ENCODE results near the gene HELZ. TPM values are rescaled to one million over a fixed set of nuclear protein-coding genes. Genes with fewer than 3 reads are reported as not detected.

Gene HELZ
- polyA plus RNA-seq, 3 donors: 24.8 to 44.1 (median 39.9) TPM

DNA sequence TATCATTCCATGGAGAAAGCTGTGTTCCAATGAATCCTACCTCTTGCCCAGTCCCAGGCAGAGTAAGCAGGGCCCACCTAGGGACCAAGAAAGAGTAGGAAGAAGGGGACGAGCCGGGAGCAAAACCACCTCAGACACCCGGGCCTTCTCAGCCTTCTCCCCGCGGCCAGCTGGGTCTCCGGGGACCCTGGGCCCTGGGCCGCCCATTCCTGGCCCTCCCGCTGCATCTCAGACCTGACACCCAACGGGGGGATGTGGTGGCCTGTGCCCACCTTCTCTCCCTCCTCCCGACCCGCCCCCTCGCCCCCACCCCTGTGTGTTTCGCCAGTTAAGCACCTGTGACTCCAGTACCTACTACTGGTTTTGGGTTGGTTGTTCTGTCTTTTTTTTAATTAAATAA lies 212.0 kb downstream of the HELZ start:
- H3K4me1 ChIP-seq (ENCODE audit: control insufficient read depth in 1 of 2, insufficient read depth in 2 of 2, low read length in 2 of 2): no peaks in the 10 kb centered on the region
- H3K9me3 ChIP-seq (replicated peaks in 1 of 2; ENCODE audit: control insufficient read depth in 1 of 2, insufficient read depth in 1 of 2, low read length in 2 of 2): no peaks in the 10 kb centered on the region
- DNase-seq: no peak
- no peak overlapping the region for H3K27ac ChIP-seq (ENCODE audit: low read depth in 1 of 2, low read length in 2 of 2)
- Mint-ChIP-seq H3K4me1 (no peaks in the 10 kb centered on the region), H3K27ac (no peak overlapping the region), H3K4me3 (no peak overlapping the region), H3K27me3 (ENCODE audit: low read depth in 3 of 3) (peaks cover 0 to 4% (median 4%) of the 10 kb centered on the region in 3 donors), H3K36me3 (no peaks in the 10 kb centered on the region), H3K9me3 (peaks cover 0 to 10% (median 3%) of the 10 kb centered on the region in 7 donors)
- no peaks in the 10 kb centered on the region for H4K20me1 ChIP-seq (ENCODE audit: insufficient read depth, low read length)
- H3K36me3 ChIP-seq (replicated peaks in 1 of 2; ENCODE audit: control insufficient read depth in 1 of 2, insufficient read depth in 2 of 2, low read length in 2 of 2): no peaks in the 10 kb centered on the region
- intact Hi-C loops (cut with micrococcal nuclease): no loop called here
- H2AFZ ChIP-seq (ENCODE audit: insufficient read depth, low read depth, low read length, poor library complexity, severe bottlenecking): no peak overlapping the region
- no peak for TF ChIP-seq CTCF (IDR thresholded peaks at IDR 0.05)
- H3K79me2 ChIP-seq (ENCODE audit: insufficient read depth, low read length): no peaks in the 10 kb centered on the region
- no peak overlapping the region for H3K4me3 ChIP-seq (replicated peaks in 1 of 3; ENCODE audit: low read depth in 2 of 3, low read length in 3 of 3)
- H3K9ac ChIP-seq (ENCODE audit: insufficient read depth, low read length, poor library complexity, severe bottlenecking): no peak overlapping the region
- H3K4me2 ChIP-seq (replicated peaks; ENCODE audit: extremely low read depth, low read length, poor library complexity, severe bottlenecking): no peak overlapping the region
- no peaks in the 10 kb centered on the region for H3K27me3 ChIP-seq (ENCODE audit: control insufficient read depth in 2 of 2, insufficient read depth in 2 of 2, low read length in 2 of 2)
- 100% methylated on average over 7 of the region's 13 CpGs for WGBS (ENCODE audit: insufficient coverage)

GRCh38 chr17:67032382-67032781 lies 212.6 kb downstream of the HELZ start:
- Histone ChIP-seq H3K4me1 (ENCODE audit: control insufficient read depth in 1 of 2, insufficient read depth in 2 of 2, low read length in 2 of 2) (no peaks in the 10 kb centered on the region), H4K20me1 (ENCODE audit: insufficient read depth, low read length) (no peaks in the 10 kb centered on the region), H3K9me3 (replicated peaks in 1 of 2; ENCODE audit: control insufficient read depth in 1 of 2, insufficient read depth in 1 of 2, low read length in 2 of 2) (no peaks in the 10 kb centered on the region), H3K27me3 (ENCODE audit: control insufficient read depth in 2 of 2, insufficient read depth in 2 of 2, low read length in 2 of 2) (no peaks in the 10 kb centered on the region), H3K36me3 (replicated peaks in 1 of 2; ENCODE audit: control insufficient read depth in 1 of 2, insufficient read depth in 2 of 2, low read length in 2 of 2) (no peaks in the 10 kb centered on the region), H3K79me2 (ENCODE audit: insufficient read depth, low read length) (no peaks in the 10 kb centered on the region), H3K4me3 (replicated peaks in 1 of 3; ENCODE audit: low read depth in 2 of 3, low read length in 3 of 3) (no peak overlapping the region), H3K27ac (ENCODE audit: low read depth in 1 of 2, low read length in 2 of 2) (no peak overlapping the region), H3K4me2 (replicated peaks; ENCODE audit: extremely low read depth, low read length, poor library complexity, severe bottlenecking) (no peak overlapping the region), H2AFZ (ENCODE audit: insufficient read depth, low read depth, low read length, poor library complexity, severe bottlenecking) (no peak overlapping the region), H3K9ac (ENCODE audit: insufficient read depth, low read length, poor library complexity, severe bottlenecking) (no peak overlapping the region)
- intact Hi-C loops (cut with micrococcal nuclease): no loop called here
- no peaks in the 10 kb centered on the region for H3K4me1 Mint-ChIP-seq
- 99% methylated on average over 13 of the region's 14 CpGs for WGBS (ENCODE audit: insufficient coverage)
- H3K4me3 Mint-ChIP-seq: no peak overlapping the region
- H3K9me3 Mint-ChIP-seq: peaks cover 0 to 11% (median 3%) of the 10 kb centered on the region in 7 donors
- DNase-seq: no peak
- H3K27me3 Mint-ChIP-seq (ENCODE audit: low read depth in 3 of 3): peaks cover 0 to 5% (median 5%) of the 10 kb centered on the region in 3 donors
- H3K27ac Mint-ChIP-seq: no peak overlapping the region
- H3K36me3 Mint-ChIP-seq: no peaks in the 10 kb centered on the region
- TF ChIP-seq CTCF (IDR thresholded peaks at IDR 0.05): no peak

Data from CD14-positive monocyte (primary cell).